ENCODE data around the gene HAO2.

DNA sequence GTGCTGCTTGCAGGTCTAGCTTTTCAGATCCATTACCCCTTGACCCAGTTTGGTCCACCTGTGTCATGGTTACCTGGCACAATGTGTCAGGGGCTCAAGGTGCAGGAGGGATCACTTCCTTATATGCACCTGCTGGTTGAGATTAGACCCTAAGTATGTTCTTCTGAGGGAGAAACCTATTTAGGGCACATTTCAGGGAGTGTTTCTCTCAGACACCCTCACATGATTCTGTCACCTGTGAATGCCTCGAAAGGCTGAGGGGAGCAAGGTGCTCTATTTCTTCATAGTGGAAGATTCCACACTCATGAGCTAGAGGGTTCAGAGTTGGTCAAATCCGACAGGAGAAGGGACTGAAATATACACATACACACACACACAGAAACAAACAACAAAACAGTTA is 61.9 kb downstream of the HAO2 start:
- TF ChIP-seq, protein P1, sequence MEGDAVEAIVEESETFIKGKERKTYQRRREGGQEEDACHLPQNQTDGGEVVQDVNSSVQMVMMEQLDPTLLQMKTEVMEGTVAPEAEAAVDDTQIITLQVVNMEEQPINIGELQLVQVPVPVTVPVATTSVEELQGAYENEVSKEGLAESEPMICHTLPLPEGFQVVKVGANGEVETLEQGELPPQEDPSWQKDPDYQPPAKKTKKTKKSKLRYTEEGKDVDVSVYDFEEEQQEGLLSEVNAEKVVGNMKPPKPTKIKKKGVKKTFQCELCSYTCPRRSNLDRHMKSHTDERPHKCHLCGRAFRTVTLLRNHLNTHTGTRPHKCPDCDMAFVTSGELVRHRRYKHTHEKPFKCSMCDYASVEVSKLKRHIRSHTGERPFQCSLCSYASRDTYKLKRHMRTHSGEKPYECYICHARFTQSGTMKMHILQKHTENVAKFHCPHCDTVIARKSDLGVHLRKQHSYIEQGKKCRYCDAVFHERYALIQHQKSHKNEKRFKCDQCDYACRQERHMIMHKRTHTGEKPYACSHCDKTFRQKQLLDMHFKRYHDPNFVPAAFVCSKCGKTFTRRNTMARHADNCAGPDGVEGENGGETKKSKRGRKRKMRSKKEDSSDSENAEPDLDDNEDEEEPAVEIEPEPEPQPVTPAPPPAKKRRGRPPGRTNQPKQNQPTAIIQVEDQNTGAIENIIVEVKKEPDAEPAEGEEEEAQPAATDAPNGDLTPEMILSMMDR (IDR thresholded peaks at IDR 0.05), result no peak
- no peak for TF ChIP-seq POLR2A (IDR thresholded peaks at IDR 0.05)

All from adrenal gland (tissue), 5 donors.